ENCODE measurements around the gene PATL1.

GRCh38 chr11:59600636-59601035, 68.2 kb downstream of the PATL1 start:
- TF ChIP-seq CTCF (IDR thresholded peaks at IDR 0.05) (no peak), SIN3A (IDR thresholded peaks at IDR 0.05; ENCODE audit: borderline replicate concordance, insufficient read depth, low read depth, low read length) (no peak), POLR2AphosphoS5 (IDR thresholded peaks at IDR 0.05; ENCODE audit: low read depth, low read length) (no peak), REST (IDR thresholded peaks at IDR 0.05; ENCODE audit: insufficient read depth in 1 of 2, low read depth in 2 of 2, low read length in 1 of 2) (no peak), TCF7L2 (IDR thresholded peaks at IDR 0.05; ENCODE audit: low read depth, low read length) (no peak)

Measured in Panc1 (cell line).